Measurements from ENCODE around the gene FAM78A. TPM values are rescaled to one million over a fixed set of nuclear protein-coding genes. Genes with fewer than 3 reads are reported as not detected.

The FAM78A gene
- total RNA-seq, 4 donors from 2014 or later = 1.00 to 3.4 (median 2.2) TPM

DNA sequence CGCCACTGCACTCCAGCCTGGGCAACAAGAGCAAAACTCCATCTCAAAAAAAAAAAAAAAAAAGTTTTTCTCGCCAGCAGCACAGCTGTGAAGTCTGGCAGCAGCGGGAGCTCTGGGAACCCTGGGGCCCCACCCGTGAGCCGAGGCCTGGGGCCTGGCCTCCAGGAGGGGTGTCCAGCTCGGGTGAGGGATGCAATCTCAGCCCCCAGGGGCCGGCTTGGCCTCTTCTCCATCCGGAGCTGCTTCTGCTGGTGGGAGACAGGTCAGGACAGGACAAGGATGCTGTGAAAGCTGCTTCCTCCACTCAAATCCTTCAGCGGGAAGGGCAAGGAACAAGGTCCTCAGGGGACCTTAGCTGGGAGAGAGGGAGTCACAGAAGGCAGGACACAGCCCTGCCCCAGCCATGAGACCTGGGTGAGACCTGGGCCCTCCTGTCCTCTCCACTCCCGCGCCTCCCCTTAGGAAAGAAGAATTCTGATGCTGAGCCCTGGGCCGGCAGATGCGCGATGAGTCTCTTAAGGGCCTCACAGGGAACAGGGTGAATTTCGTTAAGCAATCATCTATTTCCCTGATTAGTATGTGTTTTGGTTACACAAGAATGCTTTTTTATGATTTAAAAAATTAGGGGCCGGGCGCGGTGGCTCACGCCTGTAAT is 43.8 kb upstream of the FAM78A start:
- H3K27ac ChIP-seq = peak overlapping the region in 1 of 4 donors; percentile 54
- H3K27me3 ChIP-seq = no peaks in the 10 kb centered on the region
- intact Hi-C loops (cut with DNase I; ENCODE audit: low total_unique reads) (no loop called here), in situ Hi-C loops (cut with MboI; ENCODE audit: low pct_ligation_motif_present in 1 of 4, low pct_unique_long_range_greater_than_20kb in 1 of 4, low sequenced_read_pairs in 3 of 4) (no loop called here)
- H3K9me3 ChIP-seq = no peaks in the 10 kb centered on the region
- H3K4me3 ChIP-seq = no peak overlapping the region
- 71 to 85% methylated on average over 6 to 18 of the region's 19 CpGs for WGBS, 2 donors (ENCODE audit: low coverage in 1 of 2)
- no peak for DNase-seq
- no peaks in the 10 kb centered on the region for H3K4me1 ChIP-seq
- H3K36me3 ChIP-seq = no peaks in the 10 kb centered on the region
- TF ChIP-seq, protein P1, sequence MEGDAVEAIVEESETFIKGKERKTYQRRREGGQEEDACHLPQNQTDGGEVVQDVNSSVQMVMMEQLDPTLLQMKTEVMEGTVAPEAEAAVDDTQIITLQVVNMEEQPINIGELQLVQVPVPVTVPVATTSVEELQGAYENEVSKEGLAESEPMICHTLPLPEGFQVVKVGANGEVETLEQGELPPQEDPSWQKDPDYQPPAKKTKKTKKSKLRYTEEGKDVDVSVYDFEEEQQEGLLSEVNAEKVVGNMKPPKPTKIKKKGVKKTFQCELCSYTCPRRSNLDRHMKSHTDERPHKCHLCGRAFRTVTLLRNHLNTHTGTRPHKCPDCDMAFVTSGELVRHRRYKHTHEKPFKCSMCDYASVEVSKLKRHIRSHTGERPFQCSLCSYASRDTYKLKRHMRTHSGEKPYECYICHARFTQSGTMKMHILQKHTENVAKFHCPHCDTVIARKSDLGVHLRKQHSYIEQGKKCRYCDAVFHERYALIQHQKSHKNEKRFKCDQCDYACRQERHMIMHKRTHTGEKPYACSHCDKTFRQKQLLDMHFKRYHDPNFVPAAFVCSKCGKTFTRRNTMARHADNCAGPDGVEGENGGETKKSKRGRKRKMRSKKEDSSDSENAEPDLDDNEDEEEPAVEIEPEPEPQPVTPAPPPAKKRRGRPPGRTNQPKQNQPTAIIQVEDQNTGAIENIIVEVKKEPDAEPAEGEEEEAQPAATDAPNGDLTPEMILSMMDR (IDR thresholded peaks at IDR 0.05) = no peak
- TF ChIP-seq POLR2A (IDR thresholded peaks at IDR 0.05) (no peak), POLR2AphosphoS5 (IDR thresholded peaks at IDR 0.05) (no peak), EP300 (IDR thresholded peaks at IDR 0.05; ENCODE audit: low read depth) (no peak)

DNA sequence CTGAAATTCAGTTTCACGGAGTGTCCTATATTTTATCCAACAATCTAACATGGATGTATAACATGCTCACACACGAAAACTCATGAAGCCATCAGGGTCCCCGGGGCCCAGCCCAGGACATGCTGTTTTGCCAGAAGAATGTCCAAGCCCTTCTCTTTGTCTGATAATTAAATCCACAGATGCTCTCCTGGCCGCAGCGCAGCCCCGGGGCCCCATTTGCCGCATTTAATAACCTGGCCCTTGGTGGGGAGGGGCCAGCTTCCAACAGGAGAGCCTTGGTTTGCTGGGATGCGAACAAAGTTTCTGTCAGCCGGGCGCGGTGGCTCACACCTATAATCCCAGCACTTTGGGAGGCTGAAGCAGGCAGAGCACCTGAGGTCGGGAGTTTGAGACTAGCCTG is 43.2 kb upstream of the FAM78A start:
- in situ Hi-C loops (cut with MboI; ENCODE audit: low pct_ligation_motif_present in 1 of 4, low pct_unique_long_range_greater_than_20kb in 1 of 4, low sequenced_read_pairs in 3 of 4) = no loop called here
- no peak for DNase-seq
- TF ChIP-seq POLR2A (IDR thresholded peaks at IDR 0.05) = no peak
- Histone ChIP-seq H3K36me3 (no peaks in the 10 kb centered on the region), H3K4me3 (no peak overlapping the region), H3K4me1 (no peaks in the 10 kb centered on the region), H3K27ac (no peak overlapping the region), H3K27me3 (no peaks in the 10 kb centered on the region), H3K9me3 (no peaks in the 10 kb centered on the region)
- intact Hi-C loops (cut with DNase I; ENCODE audit: low total_unique reads) = no loop called here
- WGBS, 2 donors (ENCODE audit: low coverage in 1 of 2) = 81 to 92% methylated on average over 3 to 11 of the region's 12 CpGs

DNA sequence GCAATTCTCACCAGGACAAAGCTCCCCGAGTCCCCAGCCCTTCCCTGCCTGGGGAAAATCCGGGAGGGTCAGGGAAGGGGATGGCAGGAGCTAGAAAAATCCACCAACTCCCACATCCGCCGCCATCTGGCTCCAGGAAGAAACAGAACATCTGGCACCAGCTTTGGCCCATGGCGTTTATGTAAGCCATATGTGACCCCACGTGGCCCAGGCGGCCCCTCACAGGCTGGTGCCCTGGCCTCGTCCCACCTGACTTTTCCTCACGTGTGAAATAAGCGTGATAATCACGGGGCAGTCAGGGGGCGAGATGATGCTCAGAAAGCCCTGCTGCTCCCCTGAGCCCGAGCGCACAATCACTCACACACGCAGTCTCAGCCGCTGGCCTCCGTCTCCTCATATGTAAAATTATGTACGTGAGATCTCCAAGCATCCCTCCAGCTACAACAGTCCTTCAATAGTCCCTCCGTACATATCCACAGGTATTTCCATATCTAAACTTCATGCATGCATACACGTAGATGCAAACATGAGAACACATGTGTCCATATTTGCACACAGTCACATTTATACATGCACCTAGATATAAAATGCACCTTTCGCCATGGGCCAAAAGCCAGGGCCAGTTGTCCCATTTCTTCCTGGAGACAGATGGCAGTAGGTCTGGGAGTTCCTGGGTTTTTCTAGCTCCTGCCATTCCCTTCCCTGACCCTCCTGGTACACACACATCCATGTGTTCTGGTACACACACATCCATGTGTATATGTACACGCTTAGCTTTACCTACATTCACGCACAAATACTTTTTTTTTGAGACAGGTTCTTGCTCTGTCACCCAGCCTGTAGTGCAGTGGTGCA is 42.1 kb upstream of the FAM78A start:
- Histone ChIP-seq H3K4me1 (no peaks in the 10 kb centered on the region), H3K27me3 (no peaks in the 10 kb centered on the region), H3K36me3 (no peaks in the 10 kb centered on the region), H3K9me3 (no peaks in the 10 kb centered on the region), H3K4me3 (no peak overlapping the region), H3K27ac (no peak overlapping the region)
- DNase-seq = no peak
- intact Hi-C loops (cut with DNase I; ENCODE audit: low total_unique reads) = no loop called here
- WGBS, 2 donors (ENCODE audit: low coverage in 1 of 2) = 62 to 76% methylated on average over 2 to 23 of the region's 23 CpGs
- TF ChIP-seq EP300 (IDR thresholded peaks at IDR 0.05; ENCODE audit: low read depth) (no peak), POLR2A (IDR thresholded peaks at IDR 0.05) (no peak), POLR2AphosphoS5 (IDR thresholded peaks at IDR 0.05) (no peak)
- TF ChIP-seq, protein P1 (IDR thresholded peaks at IDR 0.05) = no peak
- in situ Hi-C loops (cut with MboI; ENCODE audit: low pct_ligation_motif_present in 1 of 4, low pct_unique_long_range_greater_than_20kb in 1 of 4, low sequenced_read_pairs in 3 of 4) = no loop called here

DNA sequence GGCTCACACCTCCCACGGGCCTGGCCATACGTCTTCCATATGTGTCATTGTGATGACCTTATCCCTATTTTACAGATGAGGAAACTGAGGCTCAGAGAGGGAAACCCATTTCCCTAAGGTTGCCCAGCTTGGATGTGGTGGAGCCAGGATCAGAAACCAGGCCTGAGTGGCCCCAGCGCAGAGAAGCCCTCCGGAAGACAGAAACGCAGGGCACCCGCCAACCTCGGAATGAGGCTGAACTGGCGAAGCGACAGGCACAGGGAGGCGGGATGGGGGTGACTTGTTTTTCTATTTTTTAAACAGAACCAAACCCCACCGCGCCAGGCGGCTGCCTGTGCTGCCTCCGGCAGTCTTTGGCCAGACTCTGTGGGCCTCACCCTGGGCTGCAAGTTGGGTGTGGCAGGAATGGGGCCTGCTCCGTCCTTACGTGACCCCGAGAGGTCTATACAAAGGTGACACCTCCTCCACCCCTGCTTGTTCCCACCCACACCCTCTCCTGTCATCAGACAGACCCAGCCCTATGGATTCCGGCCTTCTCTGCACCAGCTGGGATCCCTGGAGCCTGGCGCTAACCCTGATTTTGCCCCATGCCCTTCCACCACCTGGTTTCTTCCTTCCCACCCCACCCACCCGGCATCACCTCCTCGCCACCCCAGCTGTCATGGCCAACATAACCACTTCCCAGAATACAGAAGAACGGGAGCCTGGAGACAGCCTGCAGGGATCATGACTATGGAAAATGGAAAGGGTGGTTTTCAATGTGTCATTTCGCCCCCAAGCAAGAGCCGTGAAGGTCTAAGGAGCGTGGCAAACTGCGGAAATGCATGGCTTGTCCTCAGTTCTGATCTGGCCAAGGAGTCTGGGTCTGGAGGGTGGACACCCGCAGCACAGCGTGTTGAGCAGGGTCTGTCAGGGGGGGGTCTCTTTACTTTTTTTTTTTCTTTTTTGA is 36.8 kb upstream of the FAM78A start:
- WGBS, 2 donors (ENCODE audit: low coverage in 1 of 2) = 72 to 92% methylated on average over 2 to 28 of the region's 28 CpGs
- in situ Hi-C loops (cut with MboI; ENCODE audit: low pct_ligation_motif_present in 1 of 4, low pct_unique_long_range_greater_than_20kb in 1 of 4, low sequenced_read_pairs in 3 of 4) = no loop called here

More for the DNA sequence above, 36.8 kb upstream of the FAM78A start:
- Histone ChIP-seq H3K27ac (no peak overlapping the region), H3K4me1 (peaks cover 0 to 7% (median 3%) of the 10 kb centered on the region in 4 donors), H3K36me3 (no peaks in the 10 kb centered on the region), H3K9me3 (no peaks in the 10 kb centered on the region), H3K27me3 (no peaks in the 10 kb centered on the region), H3K4me3 (no peak overlapping the region)
- DNase-seq = peak; percentile 46
- intact Hi-C loops (cut with DNase I; ENCODE audit: low total_unique reads) = no loop called here
- TF ChIP-seq POLR2AphosphoS5 (IDR thresholded peaks at IDR 0.05) (no peak), EP300 (IDR thresholded peaks at IDR 0.05; ENCODE audit: low read depth) (no peak), POLR2A (IDR thresholded peaks at IDR 0.05) (no peak)
- TF ChIP-seq, protein P1 (IDR thresholded peaks at IDR 0.05) = no peak

Data from transverse colon (tissue), 4 donors.